K562 (cell line): ENCODE results near the gene RETREG2.

Experiments used
- POLR2AphosphoS5 ChIP-seq: IDR thresholded peaks from 2 replicates; pipeline ENCODE4 v1.6.1; 2011; ENCODE audit warnings: mild to moderate bottlenecking, low read depth, low read length, moderate library complexity; ENCODE audit not compliant: control insufficient read depth, insufficient read depth
- SIX5 ChIP-seq, 2 experiments: IDR thresholded peaks; 2 replicates each; pipeline ENCODE4 v1.6.1; 2011; ENCODE audit warnings: low read length in 2 of 2, borderline replicate concordance in 1 of 2, low read depth in 1 of 2, mild to moderate bottlenecking in 1 of 2, moderate library complexity in 1 of 2; ENCODE audit not compliant: insufficient read depth in 1 of 2
- SMARCE1 ChIP-seq: fragments of 450-650 bp; IDR thresholded peaks from 2 replicates; pipeline ENCODE4 v1.7.1; 2016; ENCODE audit warnings: mild to moderate bottlenecking

GRCh38 chr2:219158586-219158985 is 19.5 kb upstream of the RETREG2 start:
- TF ChIP-seq POLR2AphosphoS5 (no peak), SMARCE1 (no peak), SIX5 (IDR thresholded peaks at IDR 0.05; ENCODE audit: borderline replicate concordance in 1 of 2, insufficient read depth in 1 of 2, low read depth in 1 of 2, low read length in 2 of 2) (no peak)
